Mesenchymal stem cell (in vitro differentiated cells and primary cell): Measurements from ENCODE around the gene EIF4E3.

ENCODE experiments used
- DNase-seq: peaks from one replicate; pipeline ENCODE4 v3.0.0-alpha.2; 2013
- H2AFZ ChIP-seq: one replicate; pipeline ENCODE4 v1.6.1; 2013; ENCODE audit warnings: low read depth, mild to moderate bottlenecking, control low read depth, inconsistent platforms, low read length, moderate library complexity
- H2AK5ac ChIP-seq: 2 replicates; pipeline ENCODE4 v1.6.1; 2013; ENCODE audit warnings: low read length, moderate library complexity, mild to moderate bottlenecking, inconsistent platforms; ENCODE audit not compliant: severe bottlenecking
- H2BK120ac ChIP-seq: one replicate; pipeline ENCODE4 v1.6.1; 2013; ENCODE audit warnings: low read depth, mild to moderate bottlenecking, inconsistent platforms, low read length, moderate library complexity
- H2BK12ac ChIP-seq, 2 experiments: one replicate each; pipeline ENCODE4 v1.6.1; 2013; ENCODE audit warnings: inconsistent platforms in 2 of 2, low read length in 2 of 2, mild to moderate bottlenecking in 2 of 2, moderate library complexity in 2 of 2, control low read depth in 1 of 2
- H2BK15ac ChIP-seq: one replicate; pipeline ENCODE4 v1.6.1; 2013; ENCODE audit warnings: mild to moderate bottlenecking, low read depth, inconsistent platforms; ENCODE audit not compliant: poor library complexity, severe bottlenecking
- H2BK5ac ChIP-seq: 2 replicates; pipeline ENCODE4 v1.6.1; 2013; ENCODE audit warnings: low read depth, mild to moderate bottlenecking, low read length, control low read depth, inconsistent platforms; ENCODE audit not compliant: poor library complexity, severe bottlenecking
- H3K14ac ChIP-seq, 2 experiments: one replicate each; pipeline ENCODE4 v1.6.1; 2013; ENCODE audit warnings: inconsistent platforms in 2 of 2, low read length in 2 of 2, control low read depth in 1 of 2, mild to moderate bottlenecking in 1 of 2, moderate library complexity in 1 of 2
- H3K18ac ChIP-seq, 2 experiments: one replicate each; pipeline ENCODE4 v1.6.1; 2013; ENCODE audit warnings: inconsistent platforms in 2 of 2, low read length in 2 of 2, control low read depth in 1 of 2, low read depth in 1 of 2, mild to moderate bottlenecking in 1 of 2
- H3K23ac ChIP-seq, 2 experiments: one replicate each; pipeline ENCODE4 v1.6.1; 2013; ENCODE audit warnings: inconsistent platforms in 2 of 2, low read length in 2 of 2, mild to moderate bottlenecking in 2 of 2, moderate library complexity in 2 of 2, control low read depth in 1 of 2
- H3K27ac ChIP-seq: 2 replicates; pipeline ENCODE4 v1.5.1; 2013; ENCODE audit warnings: mild to moderate bottlenecking, moderate library complexity, low read length, control low read depth, inconsistent platforms; ENCODE audit not compliant: poor library complexity, severe bottlenecking
- H3K27me3 ChIP-seq, 2 experiments: 2 replicates each; pipeline versions ENCODE4 v1.6.1 to v1.7.0; 2013; ENCODE audit warnings: low read length in 2 of 2, mild to moderate bottlenecking in 2 of 2, moderate library complexity in 2 of 2, control low read depth in 1 of 2, inconsistent platforms in 1 of 2; ENCODE audit not compliant: control insufficient read depth in 1 of 2, insufficient read depth in 1 of 2
- H3K36me3 ChIP-seq, 2 experiments: 2 replicates each; pipeline versions ENCODE4 v1.6.1 to v1.7.0; 2013; ENCODE audit warnings: low read length in 2 of 2, control low read depth in 1 of 2, inconsistent platforms in 1 of 2, low read depth in 1 of 2, mild to moderate bottlenecking in 1 of 2; ENCODE audit not compliant: insufficient read depth in 2 of 2, control insufficient read depth in 1 of 2
- H3K4ac ChIP-seq, 2 experiments: one replicate each; pipeline ENCODE4 v1.6.1; 2013; ENCODE audit warnings: inconsistent platforms in 2 of 2, low read length in 2 of 2, mild to moderate bottlenecking in 2 of 2, moderate library complexity in 2 of 2, control low read depth in 1 of 2, low read depth in 1 of 2
- H3K4me1 ChIP-seq: 2 replicates; pipeline ENCODE4 v1.6.1; 2013; ENCODE audit warnings: low read depth, low read length, control low read depth; ENCODE audit not compliant: control insufficient read depth, insufficient read depth
- H3K4me2 ChIP-seq: 2 replicates; pipeline ENCODE4 v1.6.1; 2013; ENCODE audit warnings: low read length, mild to moderate bottlenecking, inconsistent platforms; ENCODE audit not compliant: poor library complexity, severe bottlenecking
- H3K4me3 ChIP-seq, 2 experiments: 2 replicates each; pipeline versions ENCODE4 v1.5.1 to v1.7.0; 2013; ENCODE audit warnings: low read length in 2 of 2, mild to moderate bottlenecking in 2 of 2, control low read depth in 1 of 2, low read depth in 1 of 2; ENCODE audit not compliant: insufficient read depth in 1 of 2
- H3K79me1 ChIP-seq: replicated peaks from 2 replicates; pipeline ENCODE4 v1.6.1; 2013; ENCODE audit warnings: mild to moderate bottlenecking, control low read depth, low read length, inconsistent platforms; ENCODE audit not compliant: poor library complexity, severe bottlenecking
- H3K9ac ChIP-seq: 2 replicates; pipeline ENCODE4 v1.7.0; 2013; ENCODE audit warnings: mild to moderate bottlenecking, low read length, moderate library complexity
- H3K9me3 ChIP-seq: 2 replicates; pipeline ENCODE4 v1.7.0; 2013; ENCODE audit warnings: mild to moderate bottlenecking, low read length; ENCODE audit not compliant: control insufficient read depth
- H4K8ac ChIP-seq: one replicate; pipeline ENCODE4 v1.6.1; 2013; ENCODE audit warnings: inconsistent platforms, mild to moderate bottlenecking, low read length, moderate library complexity
- H4K91ac ChIP-seq: one replicate; pipeline ENCODE4 v1.6.1; 2013; ENCODE audit warnings: mild to moderate bottlenecking, low read length, inconsistent platforms
- WGBS: methylation state at CpG from one replicate; pipeline ENCODE4 v1.1.7; 2013; ENCODE audit warnings: mixed read lengths; 5-methylcytosine and 5-hydroxymethylcytosine counted together

Gene EIF4E3

DNA sequence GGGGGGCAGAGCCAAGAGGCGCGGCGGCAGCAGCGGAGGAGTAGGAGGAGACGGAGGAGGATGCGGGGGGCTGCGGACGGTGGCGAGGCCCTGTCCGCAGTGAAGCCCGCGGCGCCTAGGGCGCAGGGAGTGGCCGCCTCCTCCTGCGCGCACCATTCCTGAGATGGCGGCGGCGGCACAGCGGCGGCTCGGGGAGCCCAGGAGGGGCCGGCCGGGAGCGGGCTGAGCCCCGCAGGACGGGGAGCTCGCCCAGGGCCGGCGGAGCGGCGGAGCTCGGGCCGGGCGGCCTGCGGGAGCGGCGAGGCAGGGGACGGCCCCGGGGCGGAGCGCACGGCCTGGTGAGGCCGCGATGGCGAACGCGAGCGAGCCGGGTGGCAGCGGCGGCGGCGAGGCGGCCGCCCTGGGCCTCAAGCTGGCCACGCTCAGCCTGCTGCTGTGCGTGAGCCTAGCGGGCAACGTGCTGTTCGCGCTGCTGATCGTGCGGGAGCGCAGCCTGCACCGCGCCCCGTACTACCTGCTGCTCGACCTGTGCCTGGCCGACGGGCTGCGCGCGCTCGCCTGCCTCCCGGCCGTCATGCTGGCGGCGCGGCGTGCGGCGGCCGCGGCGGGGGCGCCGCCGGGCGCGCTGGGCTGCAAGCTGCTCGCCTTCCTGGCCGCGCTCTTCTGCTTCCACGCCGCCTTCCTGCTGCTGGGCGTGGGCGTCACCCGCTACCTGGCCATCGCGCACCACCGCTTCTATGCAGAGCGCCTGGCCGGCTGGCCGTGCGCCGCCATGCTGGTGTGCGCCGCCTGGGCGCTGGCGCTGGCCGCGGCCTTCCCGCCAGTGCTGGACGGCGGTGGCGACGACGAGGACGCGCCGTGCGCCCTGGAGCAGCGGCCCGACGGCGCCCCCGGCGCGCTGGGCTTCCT, 28.8 kb upstream of the EIF4E3 start, which contains the start of gene GPR27:
Gene GPR27 (plus strand): TSS at position 155 of the 909 bp plus-strand sequence. CDS start 195 bp downstream, at position 350.
- Histone ChIP-seq H3K79me1 (no peaks in the 10 kb centered on the region), H3K4ac (no peak within 1 kb of the TSS), H2BK15ac (no peak within 1 kb of the TSS), H2AK5ac (no peak within 1 kb of the TSS), H3K14ac (no peak within 1 kb of the TSS), H3K27ac (no peak within 1 kb of the TSS), H3K18ac (no peak within 1 kb of the TSS), H3K27me3 (peaks cover 61 to 69% of the 10 kb centered on the region in 2 experiments), H4K91ac (no peak within 1 kb of the TSS), H3K9ac (no peak within 1 kb of the TSS), H3K4me1 (peaks cover 14% of the 10 kb centered on the region), H3K4me3 (peak within 1 kb of the TSS; percentile 47 to 61), H2BK120ac (no peak within 1 kb of the TSS), H3K23ac (no peak within 1 kb of the TSS), H2BK5ac (no peak within 1 kb of the TSS), H3K4me2 (peak within 1 kb of the TSS; percentile 94), H4K8ac (no peak within 1 kb of the TSS), H2BK12ac (no peak within 1 kb of the TSS), H3K9me3 (no peaks in the 10 kb centered on the region), H3K36me3 (no peaks in the 10 kb centered on the region), H2AFZ (peak within 1 kb of the TSS; percentile 79)
- 1% methylated on average over 64 of the region's 131 CpGs for WGBS
- peak; percentile 37 for DNase-seq

DNA sequence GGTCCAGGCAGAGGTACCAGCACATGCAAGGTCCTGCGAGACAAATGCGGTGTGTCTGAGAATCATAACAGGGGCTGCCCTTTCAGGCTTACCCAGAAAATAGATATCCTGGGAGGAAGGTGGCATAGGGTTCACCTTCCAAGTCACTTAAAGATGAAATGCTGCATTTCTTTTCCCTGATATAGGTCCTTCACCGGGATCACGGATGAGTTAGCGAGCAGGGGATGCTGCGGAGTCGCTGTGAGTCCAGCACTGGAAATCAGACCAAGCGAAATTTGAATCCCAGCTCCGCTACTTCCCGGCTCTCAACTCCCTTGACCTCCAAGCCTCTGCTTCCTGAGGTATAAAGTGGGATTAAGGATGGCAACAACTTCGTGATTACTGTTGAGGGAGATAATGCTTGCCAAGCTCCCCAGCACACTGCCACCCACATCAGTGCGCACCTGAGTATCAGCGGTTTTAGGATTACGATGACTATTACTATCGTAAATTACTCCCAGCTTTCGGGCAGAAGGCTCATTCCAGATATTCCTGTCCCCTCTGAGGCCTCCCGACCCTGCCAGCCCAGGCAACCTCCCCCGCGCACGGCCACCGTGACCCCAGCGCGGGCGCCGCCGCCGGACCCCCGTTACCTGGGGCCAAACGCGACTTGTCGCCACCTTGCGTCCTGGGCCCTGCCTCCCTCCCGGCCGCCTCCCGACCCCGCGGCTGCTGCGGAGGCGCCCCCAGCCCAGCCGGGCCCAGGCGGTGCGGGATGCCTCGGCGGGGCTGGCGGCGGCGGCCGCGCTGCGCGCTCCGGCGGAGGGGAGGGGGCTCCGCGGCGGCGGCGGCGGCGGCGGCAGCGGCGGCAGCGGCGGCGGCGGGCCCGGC, 27.9 kb upstream of the EIF4E3 start:
- Histone ChIP-seq H3K4me3 (peak overlapping the region in 1 of 2 experiments; percentile 61), H2BK12ac (no peak overlapping the region), H3K4ac (no peak overlapping the region), H3K23ac (no peak overlapping the region), H4K8ac (no peak overlapping the region), H3K36me3 (no peaks in the 10 kb centered on the region), H2BK120ac (no peak overlapping the region), H3K27ac (no peak overlapping the region), H4K91ac (no peak overlapping the region), H2AFZ (no peak overlapping the region), H3K27me3 (peaks cover 62 to 69% of the 10 kb centered on the region in 2 experiments), H3K4me2 (peak overlapping the region; percentile 94), H3K18ac (no peak overlapping the region), H3K14ac (no peak overlapping the region), H3K9me3 (no peaks in the 10 kb centered on the region), H2BK15ac (no peak overlapping the region), H3K9ac (no peak overlapping the region), H2BK5ac (no peak overlapping the region), H2AK5ac (no peak overlapping the region), H3K4me1 (peaks cover 14% of the 10 kb centered on the region), H3K79me1 (no peaks in the 10 kb centered on the region)
- WGBS: 17% methylated on average over 35 of the region's 68 CpGs
- no peak for DNase-seq

DNA sequence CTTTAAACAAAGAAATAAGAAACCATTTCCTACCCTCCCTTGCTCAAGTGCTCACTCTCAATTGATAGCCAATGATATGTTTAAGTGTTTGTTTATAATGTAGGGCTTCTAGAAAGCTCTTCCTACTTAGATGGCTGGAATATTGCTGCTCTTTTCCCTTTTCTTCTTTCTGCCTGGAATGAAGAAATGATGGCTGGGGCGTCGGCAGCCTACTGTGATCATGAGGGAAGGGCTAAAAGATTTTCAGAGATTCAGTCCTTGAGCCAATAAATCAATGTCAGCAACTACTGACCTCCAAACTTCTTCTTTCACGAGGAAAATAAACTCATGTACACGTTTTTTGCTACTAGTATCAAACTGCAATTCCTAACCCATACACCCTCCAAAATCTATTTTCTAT, 26.4 kb upstream of the EIF4E3 start:
- no peak overlapping the region for H3K4me2 ChIP-seq
- H4K91ac ChIP-seq: no peak overlapping the region
- no peak overlapping the region for H3K18ac ChIP-seq
- no peaks in the 10 kb centered on the region for H3K79me1 ChIP-seq
- peaks cover 14% of the 10 kb centered on the region for H3K4me1 ChIP-seq
- no peak overlapping the region for H3K27ac ChIP-seq
- H3K4ac ChIP-seq: no peak overlapping the region
- no peak overlapping the region for H2BK120ac ChIP-seq
- H3K23ac ChIP-seq: no peak overlapping the region
- H2BK5ac ChIP-seq: no peak overlapping the region
- no peak overlapping the region for H2BK15ac ChIP-seq
- WGBS: 88% methylated on average over 4 of the region's 4 CpGs
- H3K14ac ChIP-seq: no peak overlapping the region
- no peaks in the 10 kb centered on the region for H3K9me3 ChIP-seq
- H3K36me3 ChIP-seq: no peaks in the 10 kb centered on the region
- no peak overlapping the region for H2BK12ac ChIP-seq
- H2AFZ ChIP-seq: no peak overlapping the region
- no peak overlapping the region for H4K8ac ChIP-seq
- H2AK5ac ChIP-seq: no peak overlapping the region
- peaks cover 53 to 54% of the 10 kb centered on the region in 2 experiments for H3K27me3 ChIP-seq
- no peak overlapping the region for H3K9ac ChIP-seq
- no peak overlapping the region for H3K4me3 ChIP-seq
- DNase-seq: no peak

DNA sequence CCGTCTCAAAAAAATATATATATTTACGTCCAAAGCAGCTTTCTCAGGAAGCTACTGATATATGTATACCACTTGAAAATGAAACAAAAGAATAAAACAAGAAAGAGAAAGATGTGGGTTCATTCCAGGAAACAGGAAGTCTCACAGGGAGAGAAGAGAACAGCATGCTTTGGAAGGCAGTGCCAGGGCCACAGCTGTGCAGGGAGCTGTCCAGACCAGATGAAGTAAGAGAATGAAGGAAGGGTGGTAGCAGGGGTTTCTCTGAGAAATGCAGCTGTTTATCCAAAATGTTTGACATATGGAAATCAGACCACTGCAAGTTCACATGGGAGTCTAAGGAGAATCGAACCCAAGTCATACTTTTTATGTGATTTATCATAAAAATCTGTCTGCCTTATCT, 19.5 kb upstream of the EIF4E3 start:
- no peak overlapping the region for H3K4ac ChIP-seq
- H3K4me3 ChIP-seq: no peak overlapping the region
- H3K23ac ChIP-seq: no peak overlapping the region
- H3K27ac ChIP-seq: no peak overlapping the region
- H2BK12ac ChIP-seq: no peak overlapping the region
- H2BK15ac ChIP-seq: no peak overlapping the region
- H3K36me3 ChIP-seq: no peaks in the 10 kb centered on the region
- no peaks in the 10 kb centered on the region for H3K79me1 ChIP-seq
- no peak overlapping the region for H2BK5ac ChIP-seq
- H3K14ac ChIP-seq: no peak overlapping the region
- H2BK120ac ChIP-seq: no peak overlapping the region
- H3K4me2 ChIP-seq: no peak overlapping the region
- H3K9me3 ChIP-seq: peaks cover 34% of the 10 kb centered on the region
- H3K27me3 ChIP-seq: peaks cover 8 to 15% of the 10 kb centered on the region in 2 experiments
- DNase-seq: no peak
- no peak overlapping the region for H2AFZ ChIP-seq
- no peak overlapping the region for H4K91ac ChIP-seq
- H3K18ac ChIP-seq: no peak overlapping the region
- no peak overlapping the region for H4K8ac ChIP-seq
- no peaks in the 10 kb centered on the region for H3K4me1 ChIP-seq
- no peak overlapping the region for H2AK5ac ChIP-seq
- no CpG with 5 or more reads among the region's 3 CpGs for WGBS
- no peak overlapping the region for H3K9ac ChIP-seq
